WTC11 (cell line): ENCODE results near the gene GTPBP6.

ENCODE experiments used
- ARID4B ChIP-seq: sonication (generic); formaldehyde crosslinking; IDR thresholded peaks from 2 replicates; pipeline ENCODE4 v1.8.0; 2023; ENCODE audit warnings: missing genetic modification reagents, mild to moderate bottlenecking, borderline replicate concordance
- ATF2 ChIP-seq: sonication (generic); formaldehyde crosslinking; IDR thresholded peaks from 2 replicates; pipeline ENCODE4 v1.8.1; 2022; ENCODE audit warnings: low read depth, missing genetic modification reagents, borderline replicate concordance
- CTCF ChIP-seq: fragments of 200-600 bp; IDR thresholded peaks from 2 replicates; pipeline ENCODE4 v1.8.0; 2022; ENCODE audit warnings: antibody characterized with exemption
- FOXK1 ChIP-seq: sonication (generic); formaldehyde crosslinking; IDR thresholded peaks from 2 replicates; pipeline ENCODE4 v1.8.0; 2022; ENCODE audit warnings: mild to moderate bottlenecking, moderate library complexity, missing genetic modification reagents
- FOXP1 ChIP-seq: sonication (generic); formaldehyde crosslinking; IDR thresholded peaks from 2 replicates; pipeline ENCODE4 v1.8.0; 2022; ENCODE audit warnings: missing genetic modification reagents, mild to moderate bottlenecking, moderate library complexity, borderline replicate concordance
- NFYB ChIP-seq: sonication (generic); formaldehyde crosslinking; conservative IDR thresholded peaks from 2 replicates; pipeline ENCODE4 v1.8.0; 2022; ENCODE audit warnings: low read depth, missing genetic modification reagents
- RELA ChIP-seq: sonication (generic); formaldehyde crosslinking; IDR thresholded peaks from 2 replicates; pipeline ENCODE4 v1.8.1; 2022; ENCODE audit warnings: missing genetic modification reagents, mild to moderate bottlenecking, borderline replicate concordance
- TP53 ChIP-seq: sonication (generic); formaldehyde crosslinking; IDR thresholded peaks from 2 replicates; pipeline ENCODE4 v1.8.1; 2023; ENCODE audit warnings: mild to moderate bottlenecking, missing genetic modification reagents
- ZNF138 ChIP-seq: sonication (generic); formaldehyde crosslinking; conservative IDR thresholded peaks from 2 replicates; pipeline ENCODE4 v1.8.1; 2022; ENCODE audit warnings: mild to moderate bottlenecking, moderate library complexity, missing genetic modification reagents
- TF ChIP-seq, protein P1 (sequence below): sonication (generic); formaldehyde crosslinking; IDR thresholded peaks from 2 replicates; pipeline ENCODE4 v1.8.1; 2022; ENCODE audit warnings: mild to moderate bottlenecking, moderate library complexity, missing genetic modification reagents
- TF ChIP-seq, protein P2 (sequence below): sonication (generic); formaldehyde crosslinking; IDR thresholded peaks from 2 replicates; pipeline ENCODE4 v1.8.1; 2023; ENCODE audit warnings: mild to moderate bottlenecking, missing genetic modification reagents, moderate library complexity

GRCh38 chrX:261919-262352 is 56.7 kb downstream of the GTPBP6 start:
- TF ChIP-seq, protein P1, sequence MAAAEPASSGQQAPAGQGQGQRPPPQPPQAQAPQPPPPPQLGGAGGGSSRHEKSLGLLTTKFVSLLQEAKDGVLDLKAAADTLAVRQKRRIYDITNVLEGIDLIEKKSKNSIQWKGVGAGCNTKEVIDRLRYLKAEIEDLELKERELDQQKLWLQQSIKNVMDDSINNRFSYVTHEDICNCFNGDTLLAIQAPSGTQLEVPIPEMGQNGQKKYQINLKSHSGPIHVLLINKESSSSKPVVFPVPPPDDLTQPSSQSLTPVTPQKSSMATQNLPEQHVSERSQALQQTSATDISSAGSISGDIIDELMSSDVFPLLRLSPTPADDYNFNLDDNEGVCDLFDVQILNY (CRISPR knock-in tag), result no peak
- TF ChIP-seq ATF2, result no peak
- TF ChIP-seq ARID4B (CRISPR knock-in tag), result no peak
- TF ChIP-seq CTCF, result no peak
- no peak for TF ChIP-seq ZNF138 (CRISPR knock-in tag)
- TF ChIP-seq FOXP1 (CRISPR knock-in tag), result no peak
- no peak for TF ChIP-seq RELA (CRISPR knock-in tag)
- TF ChIP-seq, protein P2, sequence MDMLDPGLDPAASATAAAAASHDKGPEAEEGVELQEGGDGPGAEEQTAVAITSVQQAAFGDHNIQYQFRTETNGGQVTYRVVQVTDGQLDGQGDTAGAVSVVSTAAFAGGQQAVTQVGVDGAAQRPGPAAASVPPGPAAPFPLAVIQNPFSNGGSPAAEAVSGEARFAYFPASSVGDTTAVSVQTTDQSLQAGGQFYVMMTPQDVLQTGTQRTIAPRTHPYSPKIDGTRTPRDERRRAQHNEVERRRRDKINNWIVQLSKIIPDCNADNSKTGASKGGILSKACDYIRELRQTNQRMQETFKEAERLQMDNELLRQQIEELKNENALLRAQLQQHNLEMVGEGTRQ (CRISPR knock-in tag), result no peak
- TF ChIP-seq FOXK1, result no peak
- TF ChIP-seq NFYB (CRISPR knock-in tag), result no peak
- TF ChIP-seq TP53, result no peak
